Right lobe of liver (tissue), 6 donors: ENCODE results near the gene CEACAM18. TPM values are rescaled to one million over a fixed set of nuclear protein-coding genes. Genes with fewer than 3 reads are reported as not detected.
"Not testable (repeated sequence)": the region's sequence is repeated elsewhere in the genome, so short reads cannot be mapped to it uniquely, and the experiment has no call there.

Experiments used
- ATAC-seq, 4 donors: fragments of 200-7000 bp; cut with Tn5 transposase; one replicate each; pipeline ENCODE4 v1.9.1; 2020; ENCODE audit warnings: mild to moderate bottlenecking in 4 of 4, moderate library complexity in 4 of 4
- DNase-seq, 3 donors: peaks; one replicate each; pipeline ENCODE4 v3.0.0-alpha.2; 2020
- H3K27ac ChIP-seq, 3 donors: fragments of 200-600 bp; one replicate each; pipeline ENCODE4 v1.8.0; 2022
- H3K27me3 ChIP-seq, 2 donors: fragments of 200-600 bp; one replicate each; pipeline ENCODE4 v1.8.0; 2022
- H3K36me3 ChIP-seq, 4 donors: fragments of 200-600 bp; sonication (generic) in 1 of 4; one replicate each; pipeline versions ENCODE4 v1.5.1 to v1.8.0; 2017 to 2022; ENCODE audit warnings: control low read depth in 1 of 4
- H3K4me1 ChIP-seq, 4 donors: fragments of 200-600 bp; sonication (generic) in 1 of 4; one replicate each; pipeline versions ENCODE4 v1.5.1 to v1.8.0; 2017 to 2022; ENCODE audit warnings: control low read depth in 1 of 4
- H3K4me3 ChIP-seq, 3 donors: fragments of 200-600 bp; one replicate each; pipeline ENCODE4 v1.8.0; 2022
- H3K9me3 ChIP-seq, 4 donors: fragments of 200-600 bp; sonication (generic) in 1 of 4; one replicate each; pipeline versions ENCODE4 v1.5.1 to v1.8.0; 2017 to 2022; ENCODE audit warnings: control low read depth in 1 of 4
- POLR2A ChIP-seq: fragments of 450-650 bp; IDR thresholded peaks from one replicate; pipeline ENCODE4 v1.6.1; 2017; ENCODE audit warnings: antibody characterized with exemption, mild to moderate bottlenecking
- WGBS: methylation state at CpG from one replicate; pipeline ENCODE4 v1.1.6; 2018; ENCODE audit warnings: low coverage, low lambda C conversion rate; ENCODE audit not compliant: insufficient coverage; ENCODE audit errors: missing lambda C conversion rate; 5-methylcytosine and 5-hydroxymethylcytosine counted together
- intact Hi-C, 2 donors: fragments of 100-400 bp; cut with DNase I; formaldehyde crosslinking; loops; one replicate each; pipeline versions ENCODE4 v1.11.2 to v1.14.1; 2022
- total RNA-seq, 6 experiments: library from RNA; depleted of rRNA in 2 of 6; stranded (reverse); fragments of >200 nt in 2 of 6; fragmentation: NEBNext Ultra II Directional in 3 of 6; extraction: Animal tissue kit (Norgen Biotek cat#: 25700) in 3 of 6; gene quantifications; one replicate each; pipeline versions ENCODE4 v1.1.0 to v1.2.4, GENCODE V29; 2016 to 2023
- TF ChIP-seq, protein P1 (sequence below), 4 donors: fragments of 200-600 bp in 3 of 4; fragments of 450-650 bp in 1 of 4; IDR thresholded peaks; one replicate each; pipeline versions ENCODE4 v1.5.1 to v1.8.0; 2016 to 2022; ENCODE audit warnings: antibody characterized with exemption in 4 of 4, mild to moderate bottlenecking in 2 of 4
- donor health status: DM: no; HTN: yes; CAD: no.
- donor health status: DM: no; HTN: no; CAD: no.
- donor health status: DM: no; HTN: no; CAD: no.
- donor health status: DM: no; HTN: yes; CAD: no.
- donor health status: DM: no; HTN: yes; CAD: no.

CEACAM18 gene
- total RNA-seq, 6 experiments from 2014 or later: not detected

GRCh38 chr19:51489113-51489512, 10.8 kb downstream of the CEACAM18 start:
- no peak overlapping the region for H3K27ac ChIP-seq
- 23% methylated on average over 1 of the region's 2 CpGs for WGBS
- H3K36me3 ChIP-seq: no peaks in the 10 kb centered on the region
- no peak for ATAC-seq
- no peak for DNase-seq
- no peaks in the 10 kb centered on the region for H3K9me3 ChIP-seq
- H3K27me3 ChIP-seq: no peaks in the 10 kb centered on the region
- H3K4me1 ChIP-seq: no peaks in the 10 kb centered on the region
- TF ChIP-seq, protein P1, sequence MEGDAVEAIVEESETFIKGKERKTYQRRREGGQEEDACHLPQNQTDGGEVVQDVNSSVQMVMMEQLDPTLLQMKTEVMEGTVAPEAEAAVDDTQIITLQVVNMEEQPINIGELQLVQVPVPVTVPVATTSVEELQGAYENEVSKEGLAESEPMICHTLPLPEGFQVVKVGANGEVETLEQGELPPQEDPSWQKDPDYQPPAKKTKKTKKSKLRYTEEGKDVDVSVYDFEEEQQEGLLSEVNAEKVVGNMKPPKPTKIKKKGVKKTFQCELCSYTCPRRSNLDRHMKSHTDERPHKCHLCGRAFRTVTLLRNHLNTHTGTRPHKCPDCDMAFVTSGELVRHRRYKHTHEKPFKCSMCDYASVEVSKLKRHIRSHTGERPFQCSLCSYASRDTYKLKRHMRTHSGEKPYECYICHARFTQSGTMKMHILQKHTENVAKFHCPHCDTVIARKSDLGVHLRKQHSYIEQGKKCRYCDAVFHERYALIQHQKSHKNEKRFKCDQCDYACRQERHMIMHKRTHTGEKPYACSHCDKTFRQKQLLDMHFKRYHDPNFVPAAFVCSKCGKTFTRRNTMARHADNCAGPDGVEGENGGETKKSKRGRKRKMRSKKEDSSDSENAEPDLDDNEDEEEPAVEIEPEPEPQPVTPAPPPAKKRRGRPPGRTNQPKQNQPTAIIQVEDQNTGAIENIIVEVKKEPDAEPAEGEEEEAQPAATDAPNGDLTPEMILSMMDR (IDR thresholded peaks at IDR 0.05): no peak
- no peak for TF ChIP-seq POLR2A
- no peak overlapping the region for H3K4me3 ChIP-seq
- intact Hi-C loops: loop anchor here in 1 of 2 donors (10.0 kb wide), 1 partner anchor 166 kb away; no protein-coding TSS in a partner anchor

GRCh38 chr19:51490676-51491075, 12.3 kb downstream of the CEACAM18 start:
- ATAC-seq: no peak
- Histone ChIP-seq H3K36me3 (no peaks in the 10 kb centered on the region), H3K9me3 (no peaks in the 10 kb centered on the region), H3K4me1 (no peaks in the 10 kb centered on the region), H3K27me3 (no peaks in the 10 kb centered on the region), H3K4me3 (no peak overlapping the region), H3K27ac (no peak overlapping the region)
- intact Hi-C loops: no loop called here
- no peak for DNase-seq
- 36% methylated on average over 6 of the region's 14 CpGs for WGBS
- no peak for TF ChIP-seq POLR2A
- TF ChIP-seq, protein P1 (IDR thresholded peaks at IDR 0.05): no peak

- Histone ChIP-seq H3K27ac (no peak overlapping the region), H3K4me3 (no peak overlapping the region), H3K4me1 (no peaks in the 10 kb centered on the region), H3K9me3 (no peaks in the 10 kb centered on the region), H3K27me3 (no peaks in the 10 kb centered on the region), H3K36me3 (no peaks in the 10 kb centered on the region)
- ATAC-seq (no peak), DNase-seq (no peak)
- intact Hi-C loops: no loop called here
- TF ChIP-seq, protein P1 (IDR thresholded peaks at IDR 0.05): no peak
- no peak for TF ChIP-seq POLR2A
- 31% methylated on average over 3 of the region's 7 CpGs for WGBS
Observed at GRCh38 chr19:51491586-51491985, 13.2 kb downstream of the CEACAM18 start.

GRCh38 chr19:51493776-51494175, 15.4 kb downstream of the CEACAM18 start:
- H3K27ac ChIP-seq: no peak overlapping the region
- H3K36me3 ChIP-seq: no peaks in the 10 kb centered on the region
- H3K4me3 ChIP-seq: no peak overlapping the region
- H3K27me3 ChIP-seq: no peaks in the 10 kb centered on the region
- TF ChIP-seq POLR2A: no peak
- TF ChIP-seq, protein P1 (IDR thresholded peaks at IDR 0.05): no peak
- intact Hi-C loops: no loop called here
- ATAC-seq (peak in 3 of 4 donors; percentile 46 to 51 (median 47)), DNase-seq (no peak)
- no peaks in the 10 kb centered on the region for H3K9me3 ChIP-seq
- 17% methylated on average over 2 of the region's 2 CpGs for WGBS
- no peaks in the 10 kb centered on the region for H3K4me1 ChIP-seq

DNA sequence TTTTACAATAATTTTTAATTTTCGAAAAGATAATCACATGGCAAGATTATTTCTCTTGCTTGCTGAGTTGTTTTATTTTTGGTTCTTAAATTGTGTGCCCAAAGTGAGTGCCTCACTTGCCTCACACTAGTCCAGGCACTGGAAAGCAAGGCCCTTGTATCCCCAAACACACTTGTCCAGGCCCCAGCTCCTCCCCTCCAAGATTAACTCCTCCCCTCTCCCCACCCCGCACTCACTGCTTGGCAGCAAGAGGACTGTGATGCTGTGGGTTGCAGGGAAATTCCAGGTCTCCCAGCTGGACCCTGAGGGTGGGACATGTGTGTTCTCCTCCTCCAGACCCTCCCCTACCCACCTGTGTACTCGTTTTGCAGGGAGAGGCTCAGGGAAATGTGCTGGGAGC, 19.3 kb downstream of the CEACAM18 start:
- TF ChIP-seq, protein P1 (IDR thresholded peaks at IDR 0.05): no peak
- no peak for TF ChIP-seq POLR2A
- ATAC-seq (no peak), DNase-seq (no peak)
- no peaks in the 10 kb centered on the region for H3K27me3 ChIP-seq
- no peaks in the 10 kb centered on the region for H3K4me1 ChIP-seq
- H3K27ac ChIP-seq: no peak overlapping the region
- H3K4me3 ChIP-seq: no peak overlapping the region
- no peaks in the 10 kb centered on the region for H3K36me3 ChIP-seq
- intact Hi-C loops: no loop called here
- no peaks in the 10 kb centered on the region for H3K9me3 ChIP-seq
- 24% methylated on average over 2 of the region's 3 CpGs for WGBS

DNA sequence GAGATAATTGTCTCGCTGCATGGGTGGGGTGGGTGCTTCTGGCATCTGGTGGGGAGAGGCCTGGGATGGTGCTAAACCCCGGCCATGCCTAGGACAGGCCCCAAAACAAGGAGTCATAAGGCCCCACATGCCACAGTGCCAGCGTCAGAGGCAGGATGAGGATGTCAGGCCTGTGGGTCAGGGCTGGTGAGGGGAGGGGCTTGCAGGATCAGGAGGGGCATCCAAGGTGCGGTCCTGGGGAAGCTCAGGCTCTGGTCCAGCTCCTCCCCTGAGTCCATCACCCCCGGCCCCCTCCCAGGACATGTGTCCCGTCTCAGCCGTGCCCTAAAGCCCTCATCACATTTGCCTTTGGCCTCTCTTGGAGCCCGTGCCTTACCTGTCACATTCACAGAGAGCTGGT, 22.6 kb downstream of the CEACAM18 start:
- H3K27me3 ChIP-seq, H3K4me1 ChIP-seq, H3K36me3 ChIP-seq, DNase-seq, H3K27ac ChIP-seq, H3K9me3 ChIP-seq, H3K4me3 ChIP-seq, intact Hi-C loops: not testable (repeated sequence)
- ATAC-seq: peak in 2 of 4 donors; percentile 17 to 24
- WGBS: 41% methylated on average over 4 of the region's 8 CpGs
